Smooth muscle cell (in vitro differentiated cells): ENCODE measurements around the gene MACROD1. TPM values are rescaled to one million over a fixed set of nuclear protein-coding genes. Genes with fewer than 3 reads are reported as not detected.
A peak's percentile ranks its signal among the peaks of the same experiment; 100 is the strongest.

ENCODE experiments used
- DNase-seq: peaks from one replicate; lab custom pipeline; 2025; ENCODE audit not compliant: unreplicated experiment; lab: John Stamatoyannopoulos, UW
- H2AFZ ChIP-seq: fragments of 200-600 bp; sonication (generic); 2 replicates; pipeline ENCODE4 v1.6.0; 2016; ENCODE audit warnings: antibody characterized with exemption, low read depth, mild to moderate bottlenecking
- H3F3A ChIP-seq: fragments of 200-600 bp; sonication (generic); 2 replicates; pipeline ENCODE4 v1.6.0; 2017; ENCODE audit warnings: antibody characterized with exemption, low read depth
- H3K27ac ChIP-seq: fragments of 200-600 bp; sonication (generic); 2 replicates; pipeline ENCODE4 v1.5.1; 2016; ENCODE audit warnings: low read depth, mild to moderate bottlenecking
- H3K27me3 ChIP-seq: fragments of 200-600 bp; sonication (generic); 2 replicates; pipeline ENCODE4 v1.6.1; 2016; ENCODE audit warnings: low read depth, mild to moderate bottlenecking
- H3K36me3 ChIP-seq: fragments of 200-600 bp; sonication (generic); 2 replicates; pipeline ENCODE4 v1.5.1; 2016; ENCODE audit warnings: low read depth
- H3K4me1 ChIP-seq: fragments of 200-600 bp; sonication (generic); 2 replicates; pipeline ENCODE4 v1.5.1; 2016; ENCODE audit warnings: low read depth
- H3K4me2 ChIP-seq: fragments of 200-600 bp; sonication (generic); 2 replicates; pipeline ENCODE4 v1.6.0; 2016; ENCODE audit warnings: mild to moderate bottlenecking
- H3K4me3 ChIP-seq: fragments of 200-600 bp; sonication (generic); 2 replicates; pipeline ENCODE4 v1.5.1; 2016; ENCODE audit warnings: mild to moderate bottlenecking
- H3K79me2 ChIP-seq: fragments of 200-600 bp; sonication (generic); 2 replicates; pipeline ENCODE4 v1.6.0; 2016; ENCODE audit warnings: low read depth, mild to moderate bottlenecking
- H3K9ac ChIP-seq: fragments of 200-600 bp; sonication (generic); 2 replicates; pipeline ENCODE4 v1.6.0; 2016; ENCODE audit warnings: low read depth
- H3K9me3 ChIP-seq: fragments of 200-600 bp; sonication (generic); replicated peaks from 2 replicates; pipeline ENCODE4 v1.5.1; 2016; ENCODE audit warnings: low read depth
- H4K20me1 ChIP-seq: fragments of 200-600 bp; sonication (generic); 2 replicates; pipeline ENCODE4 v1.6.0; 2016; ENCODE audit warnings: low read depth
- WGBS: methylation state at CpG from one replicate; pipeline ENCODE4 v1.1.7; 2016; ENCODE audit warnings: low lambda C conversion rate; 5-methylcytosine and 5-hydroxymethylcytosine counted together
- polyA plus RNA-seq: library from polyadenylated mRNA; unstranded; fragments of >200 nt; fragmentation: Nextera tagmentation; extraction: Ambion mirVana; gene quantifications from 2 replicates; pipeline ENCODE4 v1.2.1, GENCODE V29; 2016
- total RNA-seq: library from RNA; depleted of rRNA; stranded (reverse); fragments of >200 nt; gene quantifications from 2 replicates; pipeline ENCODE4 v1.2.3, GENCODE V29; 2014
- TF ChIP-seq, protein P1 (sequence below): fragments of 200-600 bp; sonication (generic); IDR thresholded peaks from 2 replicates; pipeline ENCODE4 v1.5.1; 2017; ENCODE audit warnings: borderline replicate concordance, mild to moderate bottlenecking, antibody characterized with exemption; ENCODE audit not compliant: insufficient read depth, poor library complexity, severe bottlenecking

The MACROD1 gene
- total and polyA plus RNA-seq, 2 experiments from 2014 or later: 9.2 to 32.6 TPM

DNA sequence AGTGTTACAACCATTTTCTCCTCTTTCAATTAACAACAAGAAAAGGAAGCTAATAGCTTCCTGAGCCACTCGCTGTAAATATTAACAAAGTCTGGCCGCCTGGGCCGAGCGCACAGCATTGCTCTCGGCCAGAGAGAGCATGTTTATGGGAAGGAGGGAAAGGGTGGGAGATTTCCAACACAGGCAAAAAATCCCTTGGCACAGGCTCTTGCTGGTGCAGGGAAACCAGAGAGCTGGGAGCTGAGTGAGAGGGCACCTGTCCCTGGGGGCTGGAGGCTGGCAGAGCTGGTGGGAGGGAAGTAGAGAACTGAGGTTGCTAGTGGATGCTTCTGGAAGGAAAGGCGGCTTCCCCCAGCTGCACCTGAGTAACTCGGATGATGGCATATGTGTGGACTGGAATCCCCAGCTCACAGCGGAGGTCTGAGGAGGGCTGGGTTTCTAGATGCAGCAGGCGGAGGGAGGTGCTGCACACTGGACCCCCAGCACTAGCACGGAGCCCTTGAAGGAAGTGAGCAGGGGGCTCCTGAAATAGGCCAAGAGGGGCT, 70.6 kb downstream of the MACROD1 start:
- peak overlapping the region; percentile 39 for H3K4me2 ChIP-seq
- H3K9me3 ChIP-seq: no peaks in the 10 kb centered on the region
- TF ChIP-seq, protein P1, sequence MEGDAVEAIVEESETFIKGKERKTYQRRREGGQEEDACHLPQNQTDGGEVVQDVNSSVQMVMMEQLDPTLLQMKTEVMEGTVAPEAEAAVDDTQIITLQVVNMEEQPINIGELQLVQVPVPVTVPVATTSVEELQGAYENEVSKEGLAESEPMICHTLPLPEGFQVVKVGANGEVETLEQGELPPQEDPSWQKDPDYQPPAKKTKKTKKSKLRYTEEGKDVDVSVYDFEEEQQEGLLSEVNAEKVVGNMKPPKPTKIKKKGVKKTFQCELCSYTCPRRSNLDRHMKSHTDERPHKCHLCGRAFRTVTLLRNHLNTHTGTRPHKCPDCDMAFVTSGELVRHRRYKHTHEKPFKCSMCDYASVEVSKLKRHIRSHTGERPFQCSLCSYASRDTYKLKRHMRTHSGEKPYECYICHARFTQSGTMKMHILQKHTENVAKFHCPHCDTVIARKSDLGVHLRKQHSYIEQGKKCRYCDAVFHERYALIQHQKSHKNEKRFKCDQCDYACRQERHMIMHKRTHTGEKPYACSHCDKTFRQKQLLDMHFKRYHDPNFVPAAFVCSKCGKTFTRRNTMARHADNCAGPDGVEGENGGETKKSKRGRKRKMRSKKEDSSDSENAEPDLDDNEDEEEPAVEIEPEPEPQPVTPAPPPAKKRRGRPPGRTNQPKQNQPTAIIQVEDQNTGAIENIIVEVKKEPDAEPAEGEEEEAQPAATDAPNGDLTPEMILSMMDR: no peak
- H3K36me3 ChIP-seq: no peaks in the 10 kb centered on the region
- H3K4me3 ChIP-seq: no peak overlapping the region
- peaks cover 4% of the 10 kb centered on the region for H3K27me3 ChIP-seq
- H4K20me1 ChIP-seq: peaks cover 20% of the 10 kb centered on the region
- no peak overlapping the region for H3K9ac ChIP-seq
- H3K4me1 ChIP-seq: peaks cover 36% of the 10 kb centered on the region
- H2AFZ ChIP-seq: no peak overlapping the region
- peak overlapping the region; percentile 32 for H3K27ac ChIP-seq
- H3F3A ChIP-seq: peaks cover 6% of the 10 kb centered on the region
- no peaks in the 10 kb centered on the region for H3K79me2 ChIP-seq
- DNase-seq: no peak
- WGBS: 77% methylated on average over 10 of the region's 10 CpGs

DNA sequence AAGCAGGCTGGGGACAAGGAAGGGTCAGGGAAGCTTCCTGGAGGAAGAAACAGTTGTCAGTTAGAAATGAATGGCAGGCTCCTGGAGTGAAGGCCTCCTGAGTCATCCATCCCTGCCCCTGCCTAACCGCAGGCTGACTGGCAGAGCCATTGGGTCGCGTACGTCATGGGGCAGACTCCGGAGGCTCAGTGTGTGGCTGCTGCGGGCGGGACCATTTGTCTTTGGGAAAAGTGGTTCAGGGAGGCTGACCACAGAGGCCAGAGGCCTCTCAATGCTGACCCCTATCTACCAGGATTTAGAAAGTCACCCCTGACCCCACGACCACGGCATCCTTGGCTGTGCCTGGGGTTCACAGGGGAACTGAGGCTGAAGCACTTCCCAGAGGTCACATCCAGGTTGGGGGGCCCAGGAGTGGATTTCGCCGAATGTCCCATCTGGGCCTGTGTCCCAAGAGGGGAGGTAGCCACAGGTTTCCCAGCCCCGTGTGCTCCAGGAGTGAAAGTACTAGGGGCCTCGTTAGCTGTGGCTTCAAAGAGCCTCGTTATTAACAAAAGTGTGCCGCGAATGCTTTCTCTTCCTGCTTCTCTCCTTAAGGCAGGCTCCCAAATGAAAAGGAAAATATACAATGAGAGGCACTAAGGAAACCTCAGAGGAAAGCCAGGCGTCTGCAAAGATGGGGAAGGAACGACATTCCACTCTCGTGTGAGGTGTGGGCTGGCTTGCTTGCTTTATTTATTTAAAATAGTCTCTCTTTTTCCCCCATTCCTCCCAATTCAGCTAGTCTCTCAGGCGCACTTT, 71.3 kb downstream of the MACROD1 start:
- Histone ChIP-seq H3K36me3 (no peaks in the 10 kb centered on the region), H3F3A (peaks cover 6% of the 10 kb centered on the region), H3K4me3 (no peak overlapping the region), H3K4me2 (peak overlapping the region; percentile 39), H3K27me3 (peaks cover 4% of the 10 kb centered on the region), H2AFZ (no peak overlapping the region), H3K9ac (no peak overlapping the region), H3K9me3 (no peaks in the 10 kb centered on the region), H4K20me1 (peaks cover 20% of the 10 kb centered on the region), H3K27ac (peak overlapping the region; percentile 32), H3K4me1 (peaks cover 43% of the 10 kb centered on the region), H3K79me2 (no peaks in the 10 kb centered on the region)
- WGBS: 56% methylated on average over 20 of the region's 20 CpGs
- TF ChIP-seq, protein P1: no peak
- DNase-seq: no peak

- no peak overlapping the region for H2AFZ ChIP-seq
- H3F3A ChIP-seq: peaks cover 6% of the 10 kb centered on the region
- no peak for DNase-seq
- no peaks in the 10 kb centered on the region for H3K9me3 ChIP-seq
- TF ChIP-seq, protein P1: no peak
- H3K4me3 ChIP-seq: no peak overlapping the region
- H3K27me3 ChIP-seq: no peaks in the 10 kb centered on the region
- no peaks in the 10 kb centered on the region for H3K79me2 ChIP-seq
- H3K36me3 ChIP-seq: no peaks in the 10 kb centered on the region
- WGBS: 87% methylated on average over 13 of the region's 13 CpGs
- H3K27ac ChIP-seq: no peak overlapping the region
- peaks cover 43% of the 10 kb centered on the region for H3K4me1 ChIP-seq
- H3K9ac ChIP-seq: no peak overlapping the region
- H4K20me1 ChIP-seq: peaks cover 15% of the 10 kb centered on the region
- no peak overlapping the region for H3K4me2 ChIP-seq
Measured at GRCh38 chr11:64093233-64094039, 72.5 kb downstream of the MACROD1 start.
